GM23338 (cell line): ENCODE data around the gene GCNT2. TPM values are rescaled to one million over a fixed set of nuclear protein-coding genes. Genes with fewer than 3 reads are reported as not detected.
A peak's percentile ranks its signal among the peaks of the same experiment; 100 is the strongest.

ENCODE experiments used
- ATAC-seq: fragments of 200-7000 bp; cut with Tn5 transposase; 3 replicates; pipeline ENCODE4 v1.9.1; 2020
- DNase-seq: peaks from one replicate; pipeline ENCODE4 v3.0.0-alpha.2; 2015; ENCODE audit warnings: low spot score
- H2AFZ ChIP-seq: fragments of 200-600 bp; sonication (generic); 2 replicates; pipeline ENCODE4 v1.8.0; 2016; ENCODE audit warnings: antibody characterized with exemption, mild to moderate bottlenecking, moderate library complexity
- H3F3A ChIP-seq: fragments of 200-600 bp; sonication (generic); replicated peaks from 2 replicates; pipeline ENCODE4 v1.8.0; 2017; ENCODE audit warnings: antibody characterized with exemption, mixed run types, low read depth
- H3K27ac ChIP-seq: fragments of 200-600 bp; sonication (generic); 2 replicates; pipeline ENCODE4 v1.6.1; 2016; ENCODE audit warnings: low read depth
- H3K27me3 ChIP-seq: fragments of 200-600 bp; sonication (generic); 2 replicates; pipeline ENCODE4 v1.8.0; 2016; ENCODE audit warnings: mild to moderate bottlenecking, mixed run types, moderate library complexity; ENCODE audit not compliant: insufficient read depth
- H3K36me3 ChIP-seq: fragments of 200-600 bp; sonication (generic); 2 replicates; pipeline ENCODE4 v1.8.0; 2016; ENCODE audit warnings: mild to moderate bottlenecking; ENCODE audit not compliant: insufficient read depth
- H3K4me1 ChIP-seq: fragments of 200-600 bp; sonication (generic); 2 replicates; pipeline ENCODE4 v1.8.0; 2016; ENCODE audit warnings: mild to moderate bottlenecking, moderate library complexity; ENCODE audit not compliant: insufficient read depth
- H3K4me2 ChIP-seq: fragments of 200-600 bp; sonication (generic); 2 replicates; pipeline ENCODE4 v1.7.1; 2017; ENCODE audit warnings: mixed run types
- H3K4me3 ChIP-seq: fragments of 200-600 bp; sonication (generic); 2 replicates; pipeline ENCODE4 v1.6.1; 2016; ENCODE audit warnings: mixed run types
- H3K79me2 ChIP-seq: fragments of 200-600 bp; sonication (generic); replicated peaks from 2 replicates; pipeline ENCODE4 v1.8.0; 2017; ENCODE audit warnings: mild to moderate bottlenecking; ENCODE audit not compliant: insufficient read depth
- H3K9me2 ChIP-seq: fragments of 200-600 bp; sonication (generic); 2 replicates; pipeline ENCODE4 v1.8.0; 2017; ENCODE audit not compliant: insufficient read depth
- H4K20me1 ChIP-seq: fragments of 200-600 bp; sonication (generic); replicated peaks from 2 replicates; pipeline ENCODE4 v1.8.0; 2017; ENCODE audit warnings: mild to moderate bottlenecking; ENCODE audit not compliant: insufficient read depth
- H3K27ac Mint-ChIP-seq: 2 replicates; pipeline ENCODE4 v1.8.0; 2020; ENCODE audit warnings: inconsistent platforms, mild to moderate bottlenecking, moderate library complexity, mixed read lengths
- H3K27me3 Mint-ChIP-seq: 3 replicates; pipeline ENCODE4 v1.8.0; 2022; ENCODE audit warnings: low read depth, mild to moderate bottlenecking, moderate library complexity, mixed read lengths, inconsistent platforms; ENCODE audit not compliant: insufficient read depth, poor library complexity
- H3K36me3 Mint-ChIP-seq: 3 replicates; pipeline ENCODE4 v1.8.0; 2021; ENCODE audit warnings: low read depth, mild to moderate bottlenecking, inconsistent platforms, moderate library complexity, mixed read lengths
- H3K4me1 Mint-ChIP-seq: 3 replicates; pipeline ENCODE4 v1.8.0; 2020; ENCODE audit warnings: mild to moderate bottlenecking, inconsistent platforms, mixed read lengths
- H3K4me3 Mint-ChIP-seq: 3 replicates; pipeline ENCODE4 v1.8.0; 2021; ENCODE audit warnings: moderate library complexity, mild to moderate bottlenecking, inconsistent platforms, mixed read lengths
- H3K9me3 Mint-ChIP-seq: 3 replicates; pipeline ENCODE4 v1.8.0; 2020; ENCODE audit warnings: moderate library complexity, mild to moderate bottlenecking, inconsistent platforms, mixed read lengths
- CTCF ChIP-seq, 2 experiments: fragments of 200-600 bp in 1 of 2; sonication (generic) in 1 of 2; conservative IDR thresholded peaks; 2 replicates each; pipeline versions ENCODE4 v1.5.1 to v1.6.1; 2016 to 2017; ENCODE audit warnings: antibody characterized with exemption in 2 of 2, low read depth in 2 of 2, mild to moderate bottlenecking in 2 of 2, moderate library complexity in 1 of 2
- JUNB ChIP-seq: IDR thresholded peaks from one replicate; pipeline ENCODE4 v1.6.1; 2016; ENCODE audit warnings: antibody characterized with exemption; ENCODE audit not compliant: unreplicated experiment
- POLR2AphosphoS5 ChIP-seq: IDR thresholded peaks from 2 replicates; pipeline ENCODE4 v1.6.1; 2016; ENCODE audit warnings: antibody characterized with exemption, low read depth
- STAT1 ChIP-seq: IDR thresholded peaks from one replicate; pipeline ENCODE4 v1.6.1; 2016; ENCODE audit warnings: antibody characterized with exemption; ENCODE audit not compliant: unreplicated experiment
- ZNF114 ChIP-seq: fragments of 250-450 bp; sonication (Bioruptor Pico); IDR thresholded peaks from 2 replicates; pipeline ENCODE4 v1.5.0; 2020; ENCODE audit warnings: mild to moderate bottlenecking, moderate library complexity
- ZNF462 ChIP-seq: fragments of 250-450 bp; sonication (Bioruptor Pico); IDR thresholded peaks from 2 replicates; pipeline ENCODE4 v1.5.0; 2020; ENCODE audit warnings: mild to moderate bottlenecking, moderate library complexity
- polyA plus RNA-seq: library from polyadenylated mRNA; unstranded; fragments of >200 nt; fragmentation: Nextera tagmentation; extraction: Ambion mirVana; gene quantifications from 2 replicates; pipeline ENCODE4 v1.2.1, GENCODE V29; 2016
- total RNA-seq: library from RNA; depleted of rRNA; stranded (reverse); fragments of >200 nt; shearing (Covaris generic); gene quantifications from 2 replicates; pipeline ENCODE4 v1.2.3, GENCODE V29; 2014

Gene GCNT2
- total and polyA plus RNA-seq, 2 experiments from 2014 or later, result 28.3 to 137 TPM

- Histone ChIP-seq H3K4me3 (no peak overlapping the region), H3K4me2 (no peak overlapping the region), H3K9me2 (no peaks in the 10 kb centered on the region), H3K79me2 (peaks cover 73% of the 10 kb centered on the region), H3K36me3 (peaks cover 50% of the 10 kb centered on the region), H3K27me3 (no peaks in the 10 kb centered on the region), H4K20me1 (peaks cover 42% of the 10 kb centered on the region), H3F3A (peaks cover 14% of the 10 kb centered on the region; the same call in 1 of the 2 replicates), H3K4me1 (no peaks in the 10 kb centered on the region), H3K27ac (peak overlapping the region; percentile 76; the same call in 1 of the 2 replicates), H2AFZ (no peak overlapping the region)
- Mint-ChIP-seq H3K27ac (no peak overlapping the region), H3K36me3 (peaks cover 81% of the 10 kb centered on the region), H3K27me3 (peaks cover 2% of the 10 kb centered on the region), H3K9me3 (no peaks in the 10 kb centered on the region; the same call in 2 of the 3 replicates), H3K4me3 (no peak overlapping the region), H3K4me1 (no peaks in the 10 kb centered on the region; the same call in 2 of the 3 replicates)
- TF ChIP-seq ZNF114 (CRISPR knock-in tag) (no peak), CTCF (conservative IDR thresholded peaks at IDR 0.05; ENCODE audit: low read depth in 2 of 2) (peak; percentile 51 to 59), JUNB (no peak), STAT1 (no peak)
- ATAC-seq (peak; percentile 82), DNase-seq (peak; percentile 37)
These were observed 100.7 kb downstream of the GCNT2 start for GRCh38 chr6:10621847-10622246.

GRCh38 chr6:10624836-10625235 is 103.7 kb downstream of the GCNT2 start:
- peaks cover 2% of the 10 kb centered on the region for H3K27me3 Mint-ChIP-seq
- Histone ChIP-seq H2AFZ (no peak overlapping the region), H3K27me3 (no peaks in the 10 kb centered on the region), H3K27ac (0 out of 2 replicates have a peak overlapping the region, but pooled peaks have one; percentile 50), H3K36me3 (peaks cover 59% of the 10 kb centered on the region), H3K4me2 (no peak overlapping the region), H4K20me1 (peaks cover 34% of the 10 kb centered on the region), H3F3A (peaks cover 9% of the 10 kb centered on the region), H3K9me2 (no peaks in the 10 kb centered on the region), H3K79me2 (peaks cover 43% of the 10 kb centered on the region), H3K4me1 (no peaks in the 10 kb centered on the region), H3K4me3 (no peak overlapping the region)
- H3K27ac Mint-ChIP-seq, result peak overlapping the region; percentile 23; the same call in 1 of the 2 replicates
- H3K36me3 Mint-ChIP-seq, result peaks cover 81% of the 10 kb centered on the region
- ATAC-seq (no peak), DNase-seq (no peak)
- H3K4me3 Mint-ChIP-seq, result no peak overlapping the region; the same call in 2 of the 3 replicates
- no peaks in the 10 kb centered on the region; the same call in 2 of the 3 replicates for H3K4me1 Mint-ChIP-seq
- H3K9me3 Mint-ChIP-seq, result no peaks in the 10 kb centered on the region; the same call in 2 of the 3 replicates
- TF ChIP-seq POLR2AphosphoS5 (no peak), STAT1 (no peak), CTCF (conservative IDR thresholded peaks at IDR 0.05; ENCODE audit: low read depth in 2 of 2) (no peak), ZNF462 (CRISPR knock-in tag) (no peak), JUNB (no peak)
